Cardiac muscle cell (in vitro differentiated cells and primary cell): ENCODE measurements around the gene KY. TPM values are rescaled to one million over a fixed set of nuclear protein-coding genes. Genes with fewer than 3 reads are reported as not detected.

Experiments used
- DNase-seq, 2 donors: peaks; one replicate each; pipeline versions ENCODE4 v3.0.0 to v3.0.0-alpha.2; 2010 to 2017; ENCODE audit warnings: low read depth in 1 of 2, low spot score in 1 of 2
- H3K27ac ChIP-seq: fragments of 200-600 bp; sonication (generic); 2 replicates; pipeline ENCODE4 v1.5.1; 2016
- H3K27me3 ChIP-seq: fragments of 200-600 bp; sonication (generic); 2 replicates; pipeline ENCODE4 v1.6.0; 2016; ENCODE audit warnings: control low read depth
- H3K36me3 ChIP-seq: fragments of 200-600 bp; sonication (generic); 2 replicates; pipeline ENCODE4 v1.5.1; 2016; ENCODE audit warnings: control low read depth
- H3K4me1 ChIP-seq: fragments of 200-600 bp; sonication (generic); 2 replicates; pipeline ENCODE4 v1.8.1; 2017; ENCODE audit warnings: low read depth, mild to moderate bottlenecking, mixed run types
- H3K4me3 ChIP-seq: fragments of 200-600 bp; sonication (generic); 2 replicates; pipeline ENCODE4 v1.5.1; 2016; ENCODE audit warnings: mild to moderate bottlenecking
- H3K9me3 ChIP-seq: fragments of 200-600 bp; sonication (generic); 2 replicates; pipeline ENCODE4 v1.5.1; 2017; ENCODE audit warnings: low read depth, mild to moderate bottlenecking, control low read depth
- polyA plus RNA-seq: library from polyadenylated mRNA; unstranded; fragments of >200 nt; fragmentation: Nextera tagmentation; extraction: Ambion mirVana; gene quantifications from 2 replicates; pipeline ENCODE4 v1.2.1, GENCODE V29; 2016
- total RNA-seq: library from RNA; depleted of rRNA; stranded (reverse); fragments of >200 nt; gene quantifications from 2 replicates; pipeline ENCODE4 v1.2.3, GENCODE V29; 2016
- TF ChIP-seq, protein P1 (sequence below): IDR thresholded peaks from 2 replicates; pipeline ENCODE4 v1.5.1; 2012; ENCODE audit warnings: low read depth, mild to moderate bottlenecking, low read length

Gene KY
- total and polyA plus RNA-seq, 2 experiments from 2014 or later = 0.35 to 1.2 TPM

DNA sequence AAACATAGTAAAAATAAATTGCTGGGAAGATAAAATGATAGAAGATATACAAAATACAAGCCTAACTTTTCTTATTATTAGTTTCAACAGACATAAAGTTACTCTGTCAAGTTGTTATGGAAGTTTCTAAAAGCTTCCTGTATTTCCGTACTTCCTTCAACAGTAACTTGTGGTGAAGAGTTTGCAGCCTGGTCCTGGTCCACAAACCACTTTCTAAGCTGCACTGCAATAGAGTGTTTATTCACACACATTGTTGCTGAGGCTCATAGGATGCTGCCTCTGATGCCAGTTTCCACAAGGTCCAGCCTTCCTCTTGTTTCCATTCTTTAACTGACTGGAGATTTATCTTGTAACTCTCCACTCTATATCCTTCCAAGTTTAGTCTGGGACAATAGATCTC is 39.4 kb upstream of the KY start:
- Histone ChIP-seq H3K36me3 (no peaks in the 10 kb centered on the region), H3K4me1 (no peaks in the 10 kb centered on the region), H3K9me3 (no peaks in the 10 kb centered on the region), H3K4me3 (no peak overlapping the region), H3K27me3 (peaks cover 43% of the 10 kb centered on the region), H3K27ac (no peak overlapping the region)
- DNase-seq = no peak
- TF ChIP-seq, protein P1, sequence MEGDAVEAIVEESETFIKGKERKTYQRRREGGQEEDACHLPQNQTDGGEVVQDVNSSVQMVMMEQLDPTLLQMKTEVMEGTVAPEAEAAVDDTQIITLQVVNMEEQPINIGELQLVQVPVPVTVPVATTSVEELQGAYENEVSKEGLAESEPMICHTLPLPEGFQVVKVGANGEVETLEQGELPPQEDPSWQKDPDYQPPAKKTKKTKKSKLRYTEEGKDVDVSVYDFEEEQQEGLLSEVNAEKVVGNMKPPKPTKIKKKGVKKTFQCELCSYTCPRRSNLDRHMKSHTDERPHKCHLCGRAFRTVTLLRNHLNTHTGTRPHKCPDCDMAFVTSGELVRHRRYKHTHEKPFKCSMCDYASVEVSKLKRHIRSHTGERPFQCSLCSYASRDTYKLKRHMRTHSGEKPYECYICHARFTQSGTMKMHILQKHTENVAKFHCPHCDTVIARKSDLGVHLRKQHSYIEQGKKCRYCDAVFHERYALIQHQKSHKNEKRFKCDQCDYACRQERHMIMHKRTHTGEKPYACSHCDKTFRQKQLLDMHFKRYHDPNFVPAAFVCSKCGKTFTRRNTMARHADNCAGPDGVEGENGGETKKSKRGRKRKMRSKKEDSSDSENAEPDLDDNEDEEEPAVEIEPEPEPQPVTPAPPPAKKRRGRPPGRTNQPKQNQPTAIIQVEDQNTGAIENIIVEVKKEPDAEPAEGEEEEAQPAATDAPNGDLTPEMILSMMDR = no peak

DNA sequence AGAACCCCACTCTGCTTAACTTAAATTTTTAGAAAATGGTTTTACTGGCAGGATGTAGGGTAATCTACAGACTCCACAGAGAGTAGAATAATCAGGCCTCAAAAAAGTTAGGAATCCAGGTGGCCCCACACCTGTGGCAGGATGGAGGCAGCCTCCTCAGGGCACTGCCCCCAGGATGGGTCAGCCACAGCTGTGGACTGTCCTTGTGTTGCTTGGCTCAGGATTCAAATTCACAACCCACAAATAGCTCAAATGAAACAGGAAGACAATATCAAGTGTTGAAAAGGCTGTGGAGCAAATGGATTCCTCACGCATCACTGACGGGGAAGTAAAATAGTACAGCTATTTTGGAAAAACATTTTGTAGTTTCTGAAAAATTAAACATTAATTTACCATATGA is 36.8 kb upstream of the KY start:
- Histone ChIP-seq H3K4me1 (no peaks in the 10 kb centered on the region), H3K4me3 (no peak overlapping the region), H3K27ac (no peak overlapping the region), H3K36me3 (no peaks in the 10 kb centered on the region), H3K27me3 (peaks cover 59% of the 10 kb centered on the region), H3K9me3 (no peaks in the 10 kb centered on the region)
- DNase-seq = no peak
- TF ChIP-seq, protein P1 = no peak

DNA sequence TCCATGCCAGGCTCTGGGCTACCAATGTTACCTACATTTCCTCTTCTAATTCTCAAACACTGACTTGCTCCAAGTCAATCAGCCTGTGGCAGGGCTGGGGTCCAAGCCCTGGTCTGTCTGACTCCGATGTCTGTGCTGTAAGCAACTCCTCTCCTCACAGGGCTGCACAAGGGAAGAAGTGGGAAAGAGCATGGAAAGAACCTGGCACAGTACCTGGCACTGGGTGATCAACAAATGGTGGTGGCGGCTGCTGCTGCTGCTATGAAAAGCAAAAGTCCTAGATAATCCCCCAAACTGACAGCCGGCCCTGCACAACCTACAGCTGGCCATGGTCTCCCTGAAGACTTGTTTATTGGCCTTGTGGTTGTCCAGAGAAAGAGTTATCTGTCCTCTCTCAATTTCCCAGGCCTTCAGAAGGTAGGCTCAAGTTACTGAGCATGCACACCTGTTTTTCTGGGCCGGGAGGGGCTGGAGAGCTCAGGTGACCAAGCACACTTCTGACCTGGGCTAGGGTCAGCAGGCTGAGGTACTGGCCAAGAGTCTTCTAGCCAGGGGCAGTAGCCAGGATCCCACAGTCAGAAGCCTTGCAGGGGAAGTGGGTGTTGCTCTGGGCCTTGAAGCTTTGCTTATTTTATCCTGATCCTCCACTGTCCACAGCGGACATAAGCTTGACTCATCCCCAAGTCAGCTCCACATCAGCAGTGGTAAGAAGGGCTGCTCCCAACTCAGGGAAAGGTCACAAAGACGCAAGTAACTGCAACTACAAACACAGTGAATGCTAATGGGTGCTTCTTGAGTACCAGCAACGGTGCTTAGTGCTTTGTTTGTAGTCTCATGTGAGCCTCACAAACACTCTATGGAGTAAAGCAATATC is 35.3 kb upstream of the KY start:
- H3K9me3 ChIP-seq = no peaks in the 10 kb centered on the region
- peak in 1 of 2 donors; percentile 71 for DNase-seq
- H3K27me3 ChIP-seq = peaks cover 72% of the 10 kb centered on the region
- no peaks in the 10 kb centered on the region for H3K4me1 ChIP-seq
- H3K4me3 ChIP-seq = no peak overlapping the region
- TF ChIP-seq, protein P1 = no peak
- no peak overlapping the region for H3K27ac ChIP-seq
- no peaks in the 10 kb centered on the region for H3K36me3 ChIP-seq

DNA sequence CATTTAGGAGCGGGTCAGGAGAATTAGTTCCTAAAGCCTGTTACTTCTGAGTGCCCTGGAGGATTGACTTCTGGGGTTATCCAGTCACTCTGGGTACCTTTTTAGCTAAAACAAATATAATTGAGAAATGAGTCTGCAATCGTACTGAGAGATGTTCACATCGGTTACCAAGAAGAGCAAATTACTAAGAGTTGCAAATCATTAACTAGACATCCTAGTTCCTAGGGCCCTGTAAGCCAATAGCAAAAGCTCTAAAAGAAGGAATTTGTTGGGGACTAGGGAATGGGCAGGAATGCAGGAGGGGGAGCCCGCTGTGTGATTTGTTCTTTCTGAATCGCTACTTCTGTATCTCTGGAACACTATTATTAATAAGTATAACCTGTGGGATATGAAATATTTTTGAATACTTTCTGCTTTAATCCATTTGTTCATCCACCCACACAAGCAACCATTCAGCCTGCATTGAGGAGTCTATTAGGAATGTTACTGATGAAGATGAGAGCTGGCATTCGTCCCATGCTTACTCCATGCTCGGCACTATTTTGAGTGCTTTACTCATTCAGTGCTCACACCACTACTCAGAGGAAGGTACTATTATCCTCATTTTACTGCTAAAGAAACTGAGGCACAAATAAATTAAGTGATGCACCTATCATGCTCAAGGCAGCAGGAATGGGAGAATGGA is 31.5 kb upstream of the KY start:
- no peak overlapping the region for H3K4me3 ChIP-seq
- peaks cover 63% of the 10 kb centered on the region for H3K27me3 ChIP-seq
- H3K36me3 ChIP-seq = no peaks in the 10 kb centered on the region
- no peaks in the 10 kb centered on the region for H3K9me3 ChIP-seq
- DNase-seq = no peak
- TF ChIP-seq, protein P1 = no peak
- no peaks in the 10 kb centered on the region for H3K4me1 ChIP-seq
- no peak overlapping the region for H3K27ac ChIP-seq

DNA sequence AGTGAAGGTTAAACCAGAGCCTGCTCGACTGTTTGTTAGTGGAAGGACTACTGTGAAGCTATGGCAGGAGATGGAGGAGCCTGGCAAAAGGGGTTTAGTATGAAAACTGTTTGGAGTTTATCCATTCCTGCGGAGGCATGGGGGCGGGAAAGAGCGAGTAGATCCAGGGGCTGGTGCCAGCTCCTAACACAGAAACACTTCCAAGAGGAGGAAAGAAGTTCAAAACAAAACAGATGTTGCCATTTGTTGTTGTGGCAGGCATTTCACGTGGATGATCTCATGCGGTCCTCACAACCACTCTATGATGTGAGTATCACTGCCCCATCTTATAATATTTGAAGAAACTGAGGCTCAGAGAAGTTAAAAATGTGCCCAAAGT is 30.7 kb upstream of the KY start:
- Histone ChIP-seq H3K4me1 (no peaks in the 10 kb centered on the region), H3K36me3 (no peaks in the 10 kb centered on the region), H3K4me3 (no peak overlapping the region), H3K27ac (no peak overlapping the region), H3K27me3 (peaks cover 60% of the 10 kb centered on the region), H3K9me3 (no peaks in the 10 kb centered on the region)
- TF ChIP-seq, protein P1 = no peak
- DNase-seq = no peak
